Kidney (tissue), 14 donors: Measurements from ENCODE around the gene PTPRG. TPM values are rescaled to one million over a fixed set of nuclear protein-coding genes. Genes with fewer than 3 reads are reported as not detected.
A peak's percentile ranks its signal among the peaks of the same experiment; 100 is the strongest.

Experiments used
- DNase-seq, 5 donors: peaks; one replicate each; pipeline ENCODE4 v3.0.0-alpha.2; 2013 to 2020
- FAIRE-seq: peaks from 2 replicates; lab custom pipeline; 2012; peaks lifted over from hg19 to GRCh38; lab: Jason Lieb, UNC
- H3K27ac ChIP-seq, 2 donors: one replicate each; pipeline ENCODE4 v1.7.0; 2013; ENCODE audit warnings: low read depth in 2 of 2, low read length in 2 of 2, inconsistent platforms in 1 of 2
- H3K27me3 ChIP-seq: one replicate; pipeline ENCODE4 v1.7.1; 2013; ENCODE audit warnings: low read length, inconsistent platforms; ENCODE audit not compliant: control insufficient read depth, insufficient read depth
- H3K36me3 ChIP-seq, 3 donors: one replicate each; pipeline versions ENCODE4 v1.7.0 to v1.7.1; 2013; ENCODE audit warnings: low read length in 3 of 3, control low read depth in 1 of 3, inconsistent platforms in 1 of 3; ENCODE audit not compliant: insufficient read depth in 3 of 3, control insufficient read depth in 2 of 3
- H3K4me1 ChIP-seq, 3 donors: one replicate each; pipeline versions ENCODE4 v1.7.0 to v1.7.1; 2013; ENCODE audit warnings: low read length in 3 of 3, inconsistent platforms in 1 of 3, low read depth in 1 of 3; ENCODE audit not compliant: control insufficient read depth in 2 of 3, insufficient read depth in 2 of 3
- H3K4me3 ChIP-seq, 3 donors: one replicate each; pipeline versions ENCODE4 v1.7.0 to v1.8.1; 2013; ENCODE audit warnings: low read length in 3 of 3, control low read depth in 1 of 3, inconsistent platforms in 1 of 3
- H3K9ac ChIP-seq, 3 donors: one replicate each; pipeline versions ENCODE4 v1.7.0 to v1.7.1; 2013; ENCODE audit warnings: low read length in 3 of 3, control low read depth in 1 of 3, inconsistent platforms in 1 of 3
- H3K9me3 ChIP-seq, 3 donors: one replicate each; pipeline versions ENCODE4 v1.7.0 to v1.7.1; 2013; ENCODE audit warnings: low read length in 3 of 3, control low read depth in 1 of 3, inconsistent platforms in 1 of 3; ENCODE audit not compliant: control insufficient read depth in 2 of 3, insufficient read depth in 1 of 3
- CTCF ChIP-seq: IDR thresholded peaks from 3 replicates; pipeline ENCODE4 v1.5.1; 2012; ENCODE audit warnings: mild to moderate bottlenecking, moderate library complexity, borderline replicate concordance; ENCODE audit not compliant: insufficient read depth; ENCODE audit errors: extremely low read depth
- intact Hi-C: fragments of 100-400 bp; cut with DNase I; formaldehyde crosslinking; loops from one replicate; pipeline ENCODE4 v1.11.1; 2022
- polyA plus RNA-seq: library from polyadenylated mRNA; stranded (reverse); fragments of 350-450 nt; fragmentation: Illumina TruSeq; extraction: RNeasy Lipid Tissue Mini Kit (QIAGEN cat#74804); gene quantifications from one replicate; pipeline ENCODE4 v1.2.3, GENCODE V29; 2014; ENCODE audit warnings: low read depth, low replicate concordance; ENCODE audit not compliant: insufficient read depth
- total RNA-seq: library from RNA; stranded (reverse); fragmentation: NEBNext Ultra II Directional; extraction: Animal tissue kit (Norgen Biotek cat#: 25700); gene quantifications from one replicate; pipeline ENCODE4 v1.2.1, GENCODE V29; 2021
- donor health status: control.
- donor health status: control.
- donor health status: control.
- donor health status: control.
- donor health status: control.
- donor health status: DM: yes; HTN: yes; CAD: no.
- donor health status: Normal renal cell carcinoma (clear cell type).

Gene PTPRG
- total and polyA plus RNA-seq, 2 donors from 2014 or later = 9.2 to 154 TPM

- H3K36me3 ChIP-seq = peaks cover 0 to 4% (median 3%) of the 10 kb centered on the region in 3 donors
- no peaks in the 10 kb centered on the region for H3K9me3 ChIP-seq
- H3K4me1 ChIP-seq = no peaks in the 10 kb centered on the region
- H3K27me3 ChIP-seq = no peaks in the 10 kb centered on the region
- intact Hi-C loops = no loop called here
- DNase-seq = no peak
- TF ChIP-seq CTCF = no peak
- no peak overlapping the region for H3K4me3 ChIP-seq
- no peak for FAIRE-seq
- H3K9ac ChIP-seq = no peak overlapping the region
- H3K27ac ChIP-seq = no peak overlapping the region
These were observed 694.4 kb downstream of the PTPRG start for GRCh38 chr3:62255758-62256157.

- H3K27ac ChIP-seq = no peak overlapping the region
- H3K9me3 ChIP-seq = no peaks in the 10 kb centered on the region
- peaks cover 3 to 9% (median 8%) of the 10 kb centered on the region in 3 donors for H3K36me3 ChIP-seq
- no peak overlapping the region for H3K9ac ChIP-seq
- intact Hi-C loops = no loop called here
- H3K4me1 ChIP-seq = no peaks in the 10 kb centered on the region
- no peaks in the 10 kb centered on the region for H3K27me3 ChIP-seq
- no peak for DNase-seq
- FAIRE-seq = no peak
- TF ChIP-seq CTCF = no peak
- no peak overlapping the region for H3K4me3 ChIP-seq
These were observed 698.6 kb downstream of the PTPRG start for GRCh38 chr3:62259924-62260323.

- intact Hi-C loops = no loop called here
- H3K4me3 ChIP-seq = no peak overlapping the region
- H3K27me3 ChIP-seq = no peaks in the 10 kb centered on the region
- H3K36me3 ChIP-seq = peaks cover 3 to 5% (median 5%) of the 10 kb centered on the region in 3 donors
- FAIRE-seq (no peak), DNase-seq (no peak)
- H3K9me3 ChIP-seq = no peaks in the 10 kb centered on the region
- H3K27ac ChIP-seq = no peak overlapping the region
- no peak for TF ChIP-seq CTCF
- H3K4me1 ChIP-seq = no peaks in the 10 kb centered on the region
- H3K9ac ChIP-seq = no peak overlapping the region
These were observed 699.3 kb downstream of the PTPRG start for GRCh38 chr3:62260655-62261054.

GRCh38 chr3:62261121-62261520 is 699.8 kb downstream of the PTPRG start:
- H3K9ac ChIP-seq = no peak overlapping the region
- H3K9me3 ChIP-seq = no peaks in the 10 kb centered on the region
- DNase-seq (peak in 1 of 5 donors; percentile 17), FAIRE-seq (no peak)
- intact Hi-C loops = no loop called here
- no peak overlapping the region for H3K27ac ChIP-seq
- no peak for TF ChIP-seq CTCF
- no peaks in the 10 kb centered on the region for H3K4me1 ChIP-seq
- peaks cover 3 to 5% (median 5%) of the 10 kb centered on the region in 3 donors for H3K36me3 ChIP-seq
- H3K27me3 ChIP-seq = no peaks in the 10 kb centered on the region
- H3K4me3 ChIP-seq = no peak overlapping the region
